ENCODE measurements around the gene HLX.

HLX gene

DNA sequence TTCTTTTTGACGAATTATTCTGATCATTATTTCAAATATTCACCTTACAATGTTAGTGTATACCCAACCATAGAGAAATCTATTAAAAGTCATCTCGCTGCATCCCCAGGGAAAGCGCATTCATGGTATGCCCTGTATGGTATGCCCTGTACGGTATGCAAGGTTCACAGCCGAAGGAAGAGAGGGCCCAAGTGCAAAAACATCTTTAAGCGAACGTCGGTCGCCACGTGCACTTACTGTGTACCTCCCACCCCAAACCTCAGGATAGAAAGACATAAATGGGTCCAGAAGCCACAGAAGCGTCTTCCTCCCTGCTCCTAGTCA is 14.4 kb downstream of the HLX start:
- Histone ChIP-seq H3K4me1 (ENCODE audit: control insufficient read depth, insufficient read depth, low read length) (no peaks in the 10 kb centered on the region), H3K27me3 (ENCODE audit: control insufficient read depth, insufficient read depth, low read length) (peaks cover 96% of the 10 kb centered on the region), H3K36me3 (ENCODE audit: control insufficient read depth, insufficient read depth, low read length) (no peaks in the 10 kb centered on the region), H3K9me3 (ENCODE audit: control insufficient read depth, insufficient read depth, low read length) (no peaks in the 10 kb centered on the region), H3K4me3 (ENCODE audit: low read depth, low read length) (peak overlapping the region; percentile 48), H3K9ac (ENCODE audit: low read depth, low read length) (no peak overlapping the region)

GRCh38 chr1:220894025-220894923 is 15.0 kb downstream of the HLX start:
- H3K4me3 ChIP-seq (ENCODE audit: low read depth, low read length) = peak overlapping the region; percentile 48
- no peaks in the 10 kb centered on the region for H3K36me3 ChIP-seq (ENCODE audit: control insufficient read depth, insufficient read depth, low read length)
- no peaks in the 10 kb centered on the region for H3K9me3 ChIP-seq (ENCODE audit: control insufficient read depth, insufficient read depth, low read length)
- H3K27me3 ChIP-seq (ENCODE audit: control insufficient read depth, insufficient read depth, low read length) = peaks cover 90% of the 10 kb centered on the region
- H3K4me1 ChIP-seq (ENCODE audit: control insufficient read depth, insufficient read depth, low read length) = no peaks in the 10 kb centered on the region
- no peak overlapping the region for H3K9ac ChIP-seq (ENCODE audit: low read depth, low read length)

- Histone ChIP-seq H3K9ac (ENCODE audit: low read depth, low read length) (no peak overlapping the region), H3K36me3 (ENCODE audit: control insufficient read depth, insufficient read depth, low read length) (no peaks in the 10 kb centered on the region), H3K4me3 (ENCODE audit: low read depth, low read length) (peak overlapping the region; percentile 48), H3K27me3 (ENCODE audit: control insufficient read depth, insufficient read depth, low read length) (peaks cover 86% of the 10 kb centered on the region), H3K9me3 (ENCODE audit: control insufficient read depth, insufficient read depth, low read length) (no peaks in the 10 kb centered on the region), H3K4me1 (ENCODE audit: control insufficient read depth, insufficient read depth, low read length) (no peaks in the 10 kb centered on the region)
These were observed 15.6 kb downstream of the HLX start for GRCh38 chr1:220894924-220895256.

GRCh38 chr1:220895412-220895946 is 16.2 kb downstream of the HLX start:
- Histone ChIP-seq H3K9me3 (ENCODE audit: control insufficient read depth, insufficient read depth, low read length) (no peaks in the 10 kb centered on the region), H3K27me3 (ENCODE audit: control insufficient read depth, insufficient read depth, low read length) (peaks cover 82% of the 10 kb centered on the region), H3K9ac (ENCODE audit: low read depth, low read length) (no peak overlapping the region), H3K36me3 (ENCODE audit: control insufficient read depth, insufficient read depth, low read length) (no peaks in the 10 kb centered on the region), H3K4me3 (ENCODE audit: low read depth, low read length) (no peak overlapping the region), H3K4me1 (ENCODE audit: control insufficient read depth, insufficient read depth, low read length) (no peaks in the 10 kb centered on the region)

- Histone ChIP-seq H3K36me3 (ENCODE audit: control insufficient read depth, insufficient read depth, low read length) (no peaks in the 10 kb centered on the region), H3K9me3 (ENCODE audit: control insufficient read depth, insufficient read depth, low read length) (no peaks in the 10 kb centered on the region), H3K27me3 (ENCODE audit: control insufficient read depth, insufficient read depth, low read length) (peaks cover 81% of the 10 kb centered on the region)
These were observed 16.8 kb downstream of the HLX start for GRCh38 chr1:220896092-220896491.

GRCh38 chr1:220900842-220901241 is 21.6 kb downstream of the HLX start:
- peaks cover 53% of the 10 kb centered on the region for H3K27me3 ChIP-seq (ENCODE audit: control insufficient read depth, insufficient read depth, low read length)
- H3K9me3 ChIP-seq (ENCODE audit: control insufficient read depth, insufficient read depth, low read length) = no peaks in the 10 kb centered on the region
- no peaks in the 10 kb centered on the region for H3K36me3 ChIP-seq (ENCODE audit: control insufficient read depth, insufficient read depth, low read length)
- no peak overlapping the region for H3K9ac ChIP-seq (ENCODE audit: low read depth, low read length)
- H3K4me3 ChIP-seq (ENCODE audit: low read depth, low read length) = no peak overlapping the region
- peaks cover 2% of the 10 kb centered on the region for H3K4me1 ChIP-seq (ENCODE audit: control insufficient read depth, insufficient read depth, low read length)

More at GRCh38 chr1:220896092-220896491, 16.8 kb downstream of the HLX start:
- H3K4me3 ChIP-seq (ENCODE audit: low read depth, low read length) = peak overlapping the region; percentile 16
- H3K9ac ChIP-seq (ENCODE audit: low read depth, low read length) = no peak overlapping the region
- H3K4me1 ChIP-seq (ENCODE audit: control insufficient read depth, insufficient read depth, low read length) = no peaks in the 10 kb centered on the region

GRCh38 chr1:220901881-220902280 is 22.6 kb downstream of the HLX start:
- H3K9ac ChIP-seq (ENCODE audit: low read depth, low read length) = no peak overlapping the region
- H3K4me1 ChIP-seq (ENCODE audit: control insufficient read depth, insufficient read depth, low read length) = peaks cover 2% of the 10 kb centered on the region
- no peaks in the 10 kb centered on the region for H3K9me3 ChIP-seq (ENCODE audit: control insufficient read depth, insufficient read depth, low read length)
- H3K4me3 ChIP-seq (ENCODE audit: low read depth, low read length) = no peak overlapping the region
- no peaks in the 10 kb centered on the region for H3K36me3 ChIP-seq (ENCODE audit: control insufficient read depth, insufficient read depth, low read length)
- peaks cover 48% of the 10 kb centered on the region for H3K27me3 ChIP-seq (ENCODE audit: control insufficient read depth, insufficient read depth, low read length)

DNA sequence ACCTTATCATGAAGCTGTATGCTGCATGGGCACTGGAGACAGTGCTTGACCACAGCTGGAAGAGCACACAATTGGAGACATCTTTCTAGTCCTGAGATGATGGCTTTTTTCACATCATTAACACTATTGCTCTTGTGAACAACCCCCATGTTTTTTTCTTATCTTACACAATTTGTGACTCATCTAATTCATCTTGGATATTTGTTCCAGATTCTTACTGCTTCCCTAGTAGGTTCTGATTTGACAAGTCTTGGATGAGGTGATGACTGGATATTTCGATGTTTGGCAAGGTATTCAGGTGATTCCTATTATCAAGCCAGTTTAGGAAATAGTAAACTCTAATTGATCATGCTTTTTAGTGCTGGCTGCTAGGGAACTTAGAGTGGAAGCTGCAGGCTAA is 23.7 kb downstream of the HLX start:
- Histone ChIP-seq H3K27me3 (ENCODE audit: control insufficient read depth, insufficient read depth, low read length) (peaks cover 38% of the 10 kb centered on the region), H3K9me3 (ENCODE audit: control insufficient read depth, insufficient read depth, low read length) (no peaks in the 10 kb centered on the region), H3K9ac (ENCODE audit: low read depth, low read length) (no peak overlapping the region), H3K4me1 (ENCODE audit: control insufficient read depth, insufficient read depth, low read length) (peaks cover 2% of the 10 kb centered on the region), H3K36me3 (ENCODE audit: control insufficient read depth, insufficient read depth, low read length) (no peaks in the 10 kb centered on the region), H3K4me3 (ENCODE audit: low read depth, low read length) (no peak overlapping the region)

- Histone ChIP-seq H3K9ac (ENCODE audit: low read depth, low read length) (no peak overlapping the region), H3K4me3 (ENCODE audit: low read depth, low read length) (no peak overlapping the region), H3K36me3 (ENCODE audit: control insufficient read depth, insufficient read depth, low read length) (no peaks in the 10 kb centered on the region), H3K27me3 (ENCODE audit: control insufficient read depth, insufficient read depth, low read length) (peaks cover 32% of the 10 kb centered on the region), H3K4me1 (ENCODE audit: control insufficient read depth, insufficient read depth, low read length) (peaks cover 2% of the 10 kb centered on the region), H3K9me3 (ENCODE audit: control insufficient read depth, insufficient read depth, low read length) (no peaks in the 10 kb centered on the region)
These were observed 25.6 kb downstream of the HLX start for GRCh38 chr1:220904876-220905275.

DNA sequence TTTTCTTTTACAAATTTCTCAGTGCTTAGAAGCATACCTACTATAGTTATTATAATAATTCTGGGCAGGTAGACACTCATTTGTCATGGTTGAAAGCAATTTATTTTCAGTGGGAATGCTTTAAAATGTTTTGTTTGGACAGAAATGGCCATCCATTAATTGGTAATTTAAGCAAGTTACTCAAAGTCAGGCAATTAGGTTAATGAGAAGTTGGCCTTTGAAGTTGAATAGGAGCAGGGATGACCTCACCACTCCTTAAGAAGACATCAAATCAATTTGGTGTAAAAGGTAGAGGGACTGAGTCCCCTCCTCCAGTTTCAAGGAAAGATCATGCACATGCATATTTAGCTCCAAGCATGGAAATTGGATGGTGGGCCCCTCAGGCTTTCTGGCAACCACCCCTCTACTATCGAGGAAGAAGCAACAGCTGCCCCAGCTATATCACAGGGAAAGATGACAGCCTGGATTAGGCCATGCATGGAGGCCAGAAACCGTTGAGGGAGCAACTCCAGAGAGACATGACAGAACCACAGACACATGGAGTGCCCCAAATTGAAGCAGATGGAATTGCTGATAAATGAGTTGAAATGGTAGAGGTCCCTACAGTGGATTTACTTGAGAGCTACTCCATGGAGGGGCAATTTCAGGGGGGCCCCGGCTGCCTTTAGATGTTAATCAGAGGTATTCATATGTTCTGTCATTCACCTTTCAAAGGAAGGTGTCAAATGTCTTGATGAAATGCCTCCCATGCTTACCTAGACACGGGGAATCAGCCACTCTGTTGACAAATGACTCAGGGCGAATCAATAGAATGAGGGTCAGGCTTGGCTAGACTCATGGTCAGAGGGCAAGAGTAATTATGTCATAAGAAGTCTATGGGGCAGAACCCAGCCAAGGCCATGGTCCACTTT is 26.7 kb downstream of the HLX start:
- Histone ChIP-seq H3K9me3 (ENCODE audit: control insufficient read depth, insufficient read depth, low read length) (no peaks in the 10 kb centered on the region), H3K36me3 (ENCODE audit: control insufficient read depth, insufficient read depth, low read length) (no peaks in the 10 kb centered on the region), H3K4me3 (ENCODE audit: low read depth, low read length) (no peak overlapping the region), H3K4me1 (ENCODE audit: control insufficient read depth, insufficient read depth, low read length) (peaks cover 2% of the 10 kb centered on the region), H3K9ac (ENCODE audit: low read depth, low read length) (no peak overlapping the region), H3K27me3 (ENCODE audit: control insufficient read depth, insufficient read depth, low read length) (peaks cover 26% of the 10 kb centered on the region)

GRCh38 chr1:220906561-220907334 is 27.5 kb downstream of the HLX start:
- Histone ChIP-seq H3K27me3 (ENCODE audit: control insufficient read depth, insufficient read depth, low read length) (peaks cover 24% of the 10 kb centered on the region), H3K36me3 (ENCODE audit: control insufficient read depth, insufficient read depth, low read length) (no peaks in the 10 kb centered on the region), H3K4me1 (ENCODE audit: control insufficient read depth, insufficient read depth, low read length) (peaks cover 2% of the 10 kb centered on the region), H3K9me3 (ENCODE audit: control insufficient read depth, insufficient read depth, low read length) (no peaks in the 10 kb centered on the region), H3K9ac (ENCODE audit: low read depth, low read length) (no peak overlapping the region), H3K4me3 (ENCODE audit: low read depth, low read length) (no peak overlapping the region)
